Activated T-helper 2 cell treated with anti-CD3 and anti-CD28 coated beads, Interferon-gamma antibody, Interleukin-2, Interleukin-4, amounts not matched to agents 10 μg/mL and 5 μg/mL and 100 μg/mL, durations not matched to agents 14 hours and 24 hours and 36 hours (primary cell): ENCODE data around the gene CCDC167. TPM values are rescaled to one million over a fixed set of nuclear protein-coding genes. Genes with fewer than 3 reads are reported as not detected.

Experiments
- DNase-seq: peaks from one replicate; pipeline ENCODE4 v3.0.0; 2021; ENCODE audit warnings: low spot score
- H3K27ac Mint-ChIP-seq: one replicate; pipeline ENCODE4 v1.8.0; 2021; ENCODE audit warnings: mixed read lengths
- H3K27me3 Mint-ChIP-seq: one replicate; pipeline ENCODE4 v1.8.0; 2021; ENCODE audit warnings: low read depth, mixed read lengths
- H3K36me3 Mint-ChIP-seq: one replicate; pipeline ENCODE4 v1.8.0; 2021; ENCODE audit warnings: low read depth, mixed read lengths
- H3K4me1 Mint-ChIP-seq: one replicate; pipeline ENCODE4 v1.8.0; 2021; ENCODE audit warnings: low read depth, mixed read lengths
- H3K4me3 Mint-ChIP-seq: one replicate; pipeline ENCODE4 v1.8.0; 2021; ENCODE audit warnings: low read depth, mild to moderate bottlenecking, moderate library complexity, mixed read lengths
- H3K9me3 Mint-ChIP-seq: one replicate; pipeline ENCODE4 v1.8.0; 2021; ENCODE audit warnings: mixed read lengths
- intact Hi-C: fragments of 100-400 bp; cut with micrococcal nuclease; formaldehyde crosslinking; loops from one replicate; pipeline ENCODE4 v1.15.1; 2023
- total RNA-seq: library from RNA; stranded (reverse); gene quantifications from 2 replicates; pipeline ENCODE4 v1.2.3, GENCODE V29; 2022

Gene CCDC167
- total RNA-seq, 1 donor from 2014 or later, result 76.9 TPM

- Mint-ChIP-seq H3K36me3 (no peaks in the 10 kb centered on the region), H3K9me3 (no peaks in the 10 kb centered on the region), H3K4me3 (no peak overlapping the region), H3K27ac (no peak overlapping the region), H3K27me3 (peaks cover 41% of the 10 kb centered on the region), H3K4me1 (peaks cover 2% of the 10 kb centered on the region)
- intact Hi-C loops, result no loop called here
- no peak for DNase-seq
Measured at GRCh38 chr6:37537548-37537947, 37.9 kb upstream of the CCDC167 start.

GRCh38 chr6:37536491-37537190, 36.9 kb upstream of the CCDC167 start:
- H3K27me3 Mint-ChIP-seq, result peaks cover 48% of the 10 kb centered on the region
- no peaks in the 10 kb centered on the region for H3K4me1 Mint-ChIP-seq
- H3K9me3 Mint-ChIP-seq, result no peaks in the 10 kb centered on the region
- no peak overlapping the region for H3K27ac Mint-ChIP-seq
- no peak for DNase-seq
- intact Hi-C loops, result no loop called here
- H3K4me3 Mint-ChIP-seq, result no peak overlapping the region
- no peaks in the 10 kb centered on the region for H3K36me3 Mint-ChIP-seq

GRCh38 chr6:37535759-37536490, 36.2 kb upstream of the CCDC167 start:
- Mint-ChIP-seq H3K4me1 (no peaks in the 10 kb centered on the region), H3K9me3 (no peaks in the 10 kb centered on the region), H3K27ac (no peak overlapping the region), H3K4me3 (peak overlapping the region; percentile 30), H3K36me3 (no peaks in the 10 kb centered on the region), H3K27me3 (peaks cover 53% of the 10 kb centered on the region)
- no peak for DNase-seq
- intact Hi-C loops, result no loop called here

GRCh38 chr6:37535428-37535758, 35.7 kb upstream of the CCDC167 start:
- Mint-ChIP-seq H3K27ac (no peak overlapping the region), H3K4me3 (no peak overlapping the region), H3K36me3 (no peaks in the 10 kb centered on the region), H3K27me3 (peaks cover 57% of the 10 kb centered on the region), H3K4me1 (no peaks in the 10 kb centered on the region), H3K9me3 (no peaks in the 10 kb centered on the region)
- DNase-seq, result no peak
- intact Hi-C loops, result no loop called here

- no peak for DNase-seq
- intact Hi-C loops, result no loop called here
- Mint-ChIP-seq H3K27me3 (peaks cover 57% of the 10 kb centered on the region), H3K27ac (no peak overlapping the region), H3K4me3 (no peak overlapping the region), H3K36me3 (no peaks in the 10 kb centered on the region), H3K9me3 (no peaks in the 10 kb centered on the region), H3K4me1 (no peaks in the 10 kb centered on the region)
Measured at GRCh38 chr6:37534893-37535292, 35.2 kb upstream of the CCDC167 start.

- no peak overlapping the region for H3K4me3 Mint-ChIP-seq
- H3K27me3 Mint-ChIP-seq, result peaks cover 55% of the 10 kb centered on the region
- DNase-seq, result no peak
- no peaks in the 10 kb centered on the region for H3K9me3 Mint-ChIP-seq
- no peaks in the 10 kb centered on the region for H3K4me1 Mint-ChIP-seq
- no peaks in the 10 kb centered on the region for H3K36me3 Mint-ChIP-seq
- intact Hi-C loops, result no loop called here
- no peak overlapping the region for H3K27ac Mint-ChIP-seq
Measured at GRCh38 chr6:37532122-37532521, 32.4 kb upstream of the CCDC167 start.

- no peaks in the 10 kb centered on the region for H3K36me3 Mint-ChIP-seq
- no peaks in the 10 kb centered on the region for H3K9me3 Mint-ChIP-seq
- peaks cover 58% of the 10 kb centered on the region for H3K27me3 Mint-ChIP-seq
- DNase-seq, result no peak
- no peak overlapping the region for H3K27ac Mint-ChIP-seq
- H3K4me3 Mint-ChIP-seq, result no peak overlapping the region
- intact Hi-C loops, result no loop called here
- H3K4me1 Mint-ChIP-seq, result no peaks in the 10 kb centered on the region
Measured at GRCh38 chr6:37531437-37532036, 31.8 kb upstream of the CCDC167 start.

GRCh38 chr6:37531026-37531425, 31.3 kb upstream of the CCDC167 start:
- Mint-ChIP-seq H3K4me1 (no peaks in the 10 kb centered on the region), H3K9me3 (no peaks in the 10 kb centered on the region), H3K4me3 (no peak overlapping the region), H3K36me3 (no peaks in the 10 kb centered on the region), H3K27ac (no peak overlapping the region), H3K27me3 (peaks cover 59% of the 10 kb centered on the region)
- intact Hi-C loops, result no loop called here
- DNase-seq, result no peak

GRCh38 chr6:37530297-37530696, 30.6 kb upstream of the CCDC167 start:
- intact Hi-C loops, result no loop called here
- H3K4me3 Mint-ChIP-seq, result no peak overlapping the region
- no peaks in the 10 kb centered on the region for H3K36me3 Mint-ChIP-seq
- H3K4me1 Mint-ChIP-seq, result no peaks in the 10 kb centered on the region
- no peaks in the 10 kb centered on the region for H3K9me3 Mint-ChIP-seq
- H3K27ac Mint-ChIP-seq, result no peak overlapping the region
- no peak for DNase-seq
- H3K27me3 Mint-ChIP-seq, result peaks cover 56% of the 10 kb centered on the region

- no peak overlapping the region for H3K4me3 Mint-ChIP-seq
- no peaks in the 10 kb centered on the region for H3K9me3 Mint-ChIP-seq
- no peaks in the 10 kb centered on the region for H3K36me3 Mint-ChIP-seq
- intact Hi-C loops, result no loop called here
- H3K27me3 Mint-ChIP-seq, result peaks cover 39% of the 10 kb centered on the region
- no peaks in the 10 kb centered on the region for H3K4me1 Mint-ChIP-seq
- H3K27ac Mint-ChIP-seq, result no peak overlapping the region
- DNase-seq, result no peak
Measured at GRCh38 chr6:37528541-37528940, 28.8 kb upstream of the CCDC167 start.

- DNase-seq, result no peak
- Mint-ChIP-seq H3K27ac (no peak overlapping the region), H3K4me3 (no peak overlapping the region), H3K9me3 (no peaks in the 10 kb centered on the region), H3K27me3 (peaks cover 15% of the 10 kb centered on the region), H3K4me1 (peaks cover 2% of the 10 kb centered on the region), H3K36me3 (no peaks in the 10 kb centered on the region)
- intact Hi-C loops, result no loop called here
Measured at GRCh38 chr6:37525460-37526357, 26.0 kb upstream of the CCDC167 start.

GRCh38 chr6:37524970-37525318, 25.3 kb upstream of the CCDC167 start:
- no peak for DNase-seq
- Mint-ChIP-seq H3K27ac (no peak overlapping the region), H3K36me3 (no peaks in the 10 kb centered on the region), H3K4me1 (peaks cover 2% of the 10 kb centered on the region), H3K9me3 (no peaks in the 10 kb centered on the region), H3K4me3 (no peak overlapping the region), H3K27me3 (peaks cover 13% of the 10 kb centered on the region)
- intact Hi-C loops, result no loop called here
